HEK293T (cell line): ENCODE measurements around the gene ZFPM1.
A peak's percentile ranks its signal among the peaks of the same experiment; 100 is the strongest.

Source experiments
- CTCF ChIA-PET: fragments of 350-600 bp; formaldehyde crosslinking; extraction: SDS; loops from one replicate; lab custom pipeline; 2021; ENCODE audit warnings: antibody characterized with exemption, inconsistent platforms; lab: Yijun Ruan, JAX
- POLR2A ChIA-PET: fragments of 350-600 bp; formaldehyde crosslinking; extraction: SDS; loops from one replicate; lab custom pipeline; 2020; ENCODE audit warnings: antibody characterized with exemption, inconsistent platforms; lab: Yijun Ruan, JAX
- DNase-seq: peaks from one replicate; pipeline ENCODE4 v3.0.0; 2012; ENCODE audit warnings: mixed read lengths; ENCODE audit errors: extremely low spot score
- ARNT ChIP-seq: fragments of 450-650 bp; IDR thresholded peaks from 2 replicates; pipeline ENCODE4 v1.6.1; 2017; ENCODE audit warnings: mild to moderate bottlenecking
- BHLHE40 ChIP-seq: fragments of 450-650 bp; IDR thresholded peaks from 2 replicates; pipeline ENCODE4 v1.6.1; 2016; ENCODE audit warnings: mild to moderate bottlenecking, moderate library complexity, borderline replicate concordance
- CTBP1 ChIP-seq: fragments of 450-650 bp; IDR thresholded peaks from 2 replicates; pipeline ENCODE4 v1.6.1; 2016; ENCODE audit warnings: borderline replicate concordance
- ELF4 ChIP-seq: fragments of 450-650 bp; IDR thresholded peaks from 2 replicates; pipeline ENCODE4 v1.6.1; 2017; ENCODE audit warnings: antibody characterized with exemption
- FOXA1 ChIP-seq: fragments of 450-650 bp; IDR thresholded peaks from 2 replicates; pipeline ENCODE4 v1.6.1; 2016; ENCODE audit warnings: mild to moderate bottlenecking
- FOXK2 ChIP-seq: fragments of 450-650 bp; IDR thresholded peaks from 2 replicates; pipeline ENCODE4 v1.6.1; 2016; ENCODE audit warnings: mild to moderate bottlenecking
- FOXM1 ChIP-seq: fragments of 450-650 bp; IDR thresholded peaks from 2 replicates; pipeline ENCODE4 v1.6.1; 2017; ENCODE audit warnings: mild to moderate bottlenecking, borderline replicate concordance
- HDGF ChIP-seq: fragments of 450-650 bp; IDR thresholded peaks from 2 replicates; pipeline ENCODE4 v1.6.1; 2017; ENCODE audit warnings: antibody characterized with exemption, borderline replicate concordance
- L3MBTL2 ChIP-seq: fragments of 450-650 bp; conservative IDR thresholded peaks from 2 replicates; pipeline ENCODE4 v1.6.1; 2016; ENCODE audit warnings: mild to moderate bottlenecking
- LEF1 ChIP-seq: fragments of 450-650 bp; IDR thresholded peaks from 2 replicates; pipeline ENCODE4 v1.6.1; 2017; ENCODE audit warnings: mild to moderate bottlenecking, borderline replicate concordance
- NFRKB ChIP-seq: fragments of 450-650 bp; IDR thresholded peaks from 2 replicates; pipeline ENCODE4 v1.6.1; 2016; ENCODE audit warnings: mild to moderate bottlenecking, moderate library complexity
- SP1 ChIP-seq: fragments of 450-650 bp; IDR thresholded peaks from 2 replicates; pipeline ENCODE4 v1.6.1; 2017
- SUZ12 ChIP-seq: fragments of 450-650 bp; IDR thresholded peaks from 2 replicates; pipeline ENCODE4 v1.6.1; 2016; ENCODE audit warnings: mild to moderate bottlenecking
- TARDBP ChIP-seq: fragments of 450-650 bp; IDR thresholded peaks from 2 replicates; pipeline ENCODE4 v1.6.1; 2016
- ZNF384 ChIP-seq: fragments of 450-650 bp; IDR thresholded peaks from 2 replicates; pipeline ENCODE4 v1.6.1; 2016
- TF ChIP-seq, protein P1 (sequence below): fragments of 450-650 bp; IDR thresholded peaks from 2 replicates; pipeline ENCODE4 v1.6.1; 2016

Gene ZFPM1

GRCh38 chr16:88556294-88556988 lies 103.4 kb downstream of the ZFPM1 start:
- TF ChIP-seq FOXA1 = no peak
- no peak for TF ChIP-seq HDGF
- TF ChIP-seq BHLHE40 = no peak
- TF ChIP-seq, protein P1, sequence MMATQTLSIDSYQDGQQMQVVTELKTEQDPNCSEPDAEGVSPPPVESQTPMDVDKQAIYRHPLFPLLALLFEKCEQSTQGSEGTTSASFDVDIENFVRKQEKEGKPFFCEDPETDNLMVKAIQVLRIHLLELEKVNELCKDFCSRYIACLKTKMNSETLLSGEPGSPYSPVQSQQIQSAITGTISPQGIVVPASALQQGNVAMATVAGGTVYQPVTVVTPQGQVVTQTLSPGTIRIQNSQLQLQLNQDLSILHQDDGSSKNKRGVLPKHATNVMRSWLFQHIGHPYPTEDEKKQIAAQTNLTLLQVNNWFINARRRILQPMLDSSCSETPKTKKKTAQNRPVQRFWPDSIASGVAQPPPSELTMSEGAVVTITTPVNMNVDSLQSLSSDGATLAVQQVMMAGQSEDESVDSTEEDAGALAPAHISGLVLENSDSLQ = no peak
- DNase-seq = no peak
- ChIA-PET CTCF (interaction anchor here (0.6 kb wide), 1 partner anchor 71 kb away, joined by 3 read pairs; no protein-coding TSS in a partner anchor), POLR2A (interaction anchor here (0.7 kb wide), 1 partner anchor 86 kb away, joined by 3 read pairs; no protein-coding TSS in a partner anchor)

DNA sequence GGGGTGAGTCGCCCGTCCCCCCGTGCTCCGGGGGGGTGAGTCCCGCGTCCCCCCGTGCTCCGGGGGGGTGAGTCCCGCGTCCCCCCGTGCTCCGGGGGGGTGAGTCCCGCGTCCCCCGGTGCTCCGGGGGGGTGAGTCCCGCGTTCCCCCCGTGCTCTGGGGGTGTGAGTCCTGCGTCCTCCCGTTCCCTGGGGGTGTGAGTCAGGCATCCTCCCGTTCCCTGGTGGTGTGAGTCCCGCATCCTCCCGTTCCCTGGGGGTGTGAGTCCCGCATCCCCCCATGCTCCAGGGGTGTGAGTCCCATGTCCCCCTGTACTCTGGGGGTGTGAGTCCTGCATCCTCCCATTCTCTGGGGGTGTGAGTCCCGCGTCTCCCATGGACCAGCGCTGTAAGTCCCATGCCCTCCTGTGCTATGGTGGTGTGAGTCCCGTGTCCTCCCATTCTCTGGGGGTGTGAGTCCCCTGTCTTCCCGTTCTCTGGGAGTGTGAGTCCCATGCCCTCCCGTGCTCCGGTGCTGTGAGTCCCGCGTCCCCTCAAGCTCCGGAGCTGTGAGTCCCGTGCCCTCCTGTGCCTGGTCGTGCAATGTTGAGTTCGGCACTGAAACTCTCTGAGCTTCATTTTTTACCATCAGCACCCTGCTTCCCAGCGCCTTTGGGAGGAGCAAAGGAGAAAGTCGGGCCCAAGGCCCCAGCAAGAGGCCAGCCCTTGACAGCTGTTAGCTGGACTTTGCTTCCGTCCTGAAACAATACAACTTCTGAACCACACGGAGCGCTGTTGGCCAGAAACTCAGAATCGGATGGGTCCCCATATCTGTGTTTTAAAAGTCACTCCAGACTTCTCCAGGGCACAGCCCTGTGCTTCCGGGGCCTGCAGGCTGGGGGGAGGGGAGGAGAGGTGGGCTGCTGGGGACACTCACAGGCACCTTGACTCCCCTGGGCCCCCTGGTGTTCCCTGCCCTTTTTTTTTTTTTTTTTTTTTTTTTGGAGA lies 105.7 kb downstream of the ZFPM1 start:
- POLR2A ChIA-PET = interaction anchor here (1.1 to 1.6 kb wide), 2 partner anchors 11 to 12 kb away, joined by 4 to 5 read pairs; partner anchors contain the start of gene ZC3H18
- CTCF ChIA-PET = interaction anchor here (0.6 to 1.3 kb wide), 5 partner anchors 9 to 122 kb away, joined by 3 to 7 read pairs (median 4); no protein-coding TSS in a partner anchor
- DNase-seq = peak; percentile 70
- TF ChIP-seq FOXM1 (no peak), BHLHE40 (no peak), ZNF384 (peak; percentile 65; the same call in 1 of the 2 replicates), HDGF (no peak), SP1 (no peak)
- TF ChIP-seq, protein P1 = no peak

DNA sequence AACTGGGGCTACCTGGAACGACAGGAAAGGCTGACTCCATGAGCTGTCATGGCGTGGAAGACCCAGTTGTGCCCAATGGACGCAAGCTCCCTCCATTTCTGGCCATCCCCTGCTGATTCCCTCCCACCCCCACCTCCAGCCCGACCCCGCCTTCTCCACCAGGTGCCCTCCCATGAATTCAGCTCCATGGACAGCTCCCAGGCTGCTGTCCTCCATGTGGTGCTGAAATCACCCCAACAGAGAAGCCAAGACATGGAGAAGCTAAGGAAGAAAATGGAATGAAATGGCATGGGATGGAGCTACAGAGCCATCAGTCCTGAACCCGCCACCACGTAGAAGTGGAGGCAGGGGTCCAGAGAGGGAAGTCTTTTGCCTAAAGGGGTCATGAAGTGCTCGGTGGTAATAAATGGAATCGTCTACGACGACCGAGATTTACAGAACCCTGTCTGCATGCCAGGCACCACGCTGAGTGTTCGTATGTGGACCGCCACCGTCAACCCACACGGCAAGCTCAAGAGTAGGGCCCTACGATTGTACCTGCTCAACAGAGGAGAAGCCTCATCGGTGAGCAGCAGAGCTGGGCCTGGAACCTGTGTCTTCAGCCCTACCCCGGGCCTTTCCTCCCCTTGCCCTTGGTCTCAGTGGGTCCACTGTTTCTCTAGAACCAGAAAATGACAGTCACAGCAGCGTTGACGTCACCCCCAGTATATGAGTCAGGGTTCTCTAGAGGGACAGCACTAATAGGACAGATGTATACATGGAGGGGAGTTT lies 107.8 kb downstream of the ZFPM1 start:
- CTCF ChIA-PET = interaction anchor here (0.8 kb wide), 3 partner anchors 9 to 53 kb away, joined by 3 to 4 read pairs (median 3); partner anchors contain the start of gene ZC3H18
- POLR2A ChIA-PET = interaction anchor here (1.3 kb wide), 1 partner anchor 9 kb away, joined by 11 read pairs; the partner anchor contains the start of gene ZC3H18
- DNase-seq = no peak
- no peak for TF ChIP-seq FOXK2
- no peak for TF ChIP-seq FOXM1
- no peak for TF ChIP-seq NFRKB
- no peak for TF ChIP-seq SUZ12
- TF ChIP-seq TARDBP = no peak
- no peak for TF ChIP-seq CTBP1
- no peak for TF ChIP-seq HDGF
- TF ChIP-seq ZNF384 = no peak
- no peak for TF ChIP-seq FOXA1
- TF ChIP-seq LEF1 = no peak
- TF ChIP-seq BHLHE40 = no peak
- TF ChIP-seq SP1 = no peak
- TF ChIP-seq ARNT = no peak

GRCh38 chr16:88561485-88562359 lies 108.6 kb downstream of the ZFPM1 start:
- TF ChIP-seq L3MBTL2 (no peak), SUZ12 (no peak), FOXA1 (no peak), HDGF (no peak), LEF1 (no peak), FOXM1 (no peak), ARNT (no peak), BHLHE40 (no peak), NFRKB (no peak), CTBP1 (no peak), FOXK2 (no peak), TARDBP (no peak), ZNF384 (no peak), ELF4 (no peak)
- TF ChIP-seq, protein P1 = no peak
- CTCF ChIA-PET = interaction anchor here (0.8 kb wide), 2 partner anchors 23 to 53 kb away, joined by 3 to 4 read pairs; no protein-coding TSS in a partner anchor
- POLR2A ChIA-PET = interaction anchor here (1.0 to 1.3 kb wide), 2 partner anchors 9 kb away, joined by 3 to 11 read pairs; partner anchors contain the start of gene ZC3H18
- DNase-seq = peak; percentile 68
